ENCODE data around the gene CD19.
"Not testable (repeated sequence)": the region's sequence is repeated elsewhere in the genome, so short reads cannot be mapped to it uniquely, and the experiment has no call there.

The CD19 gene

DNA sequence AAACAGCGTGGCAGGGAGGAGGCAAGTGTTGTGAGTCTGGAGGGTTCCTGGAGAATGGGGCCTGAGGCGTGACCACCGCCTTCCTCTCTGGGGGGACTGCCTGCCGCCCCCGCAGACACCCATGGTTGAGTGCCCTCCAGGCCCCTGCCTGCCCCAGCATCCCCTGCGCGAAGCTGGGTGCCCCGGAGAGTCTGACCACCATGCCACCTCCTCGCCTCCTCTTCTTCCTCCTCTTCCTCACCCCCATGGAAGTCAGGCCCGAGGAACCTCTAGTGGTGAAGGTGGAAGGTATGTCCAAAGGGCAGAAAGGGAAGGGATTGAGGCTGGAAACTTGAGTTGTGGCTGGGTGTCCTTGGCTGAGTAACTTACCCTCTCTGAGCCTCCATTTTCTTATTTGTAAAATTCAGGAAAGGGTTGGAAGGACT lies at the start of gene CD19:
Gene CD19, plus strand, starts transcription at position 171 of the 425 bp plus-strand sequence. Its CDS starts 30 bp downstream, at position 201.
- DNase-seq = no peak

DNA sequence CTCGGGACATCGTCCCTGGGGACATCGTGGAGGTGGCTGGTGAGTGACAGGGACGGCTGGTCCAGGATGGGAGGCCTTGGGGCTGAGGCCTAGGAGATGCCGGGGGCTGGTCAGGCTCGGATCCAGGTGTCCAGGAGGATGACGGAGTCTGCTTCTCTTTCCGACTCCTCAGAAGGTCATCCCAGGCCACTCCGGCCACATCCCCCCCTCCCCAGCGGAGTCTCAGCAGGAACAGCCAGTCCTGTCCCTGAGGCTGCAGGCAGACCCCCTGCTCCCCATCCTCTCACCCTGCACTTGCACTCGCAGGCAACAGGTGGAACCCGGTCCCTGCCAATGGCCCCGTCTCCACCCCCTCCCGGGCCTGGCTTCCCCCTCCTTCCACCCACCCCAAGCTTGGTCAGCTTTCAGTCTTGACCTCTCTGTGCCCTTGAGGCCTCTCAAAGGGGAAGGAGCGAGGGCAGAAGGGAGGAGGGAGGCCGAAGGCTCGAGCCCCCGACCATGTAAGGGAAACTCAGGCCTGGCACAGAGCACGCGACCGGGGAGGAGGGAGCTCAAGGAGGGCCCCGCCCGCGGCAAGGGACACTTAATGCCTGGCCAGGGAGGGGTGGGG lies 49.1 kb upstream of the CD19 start:
- DNase-seq = no peak

DNA sequence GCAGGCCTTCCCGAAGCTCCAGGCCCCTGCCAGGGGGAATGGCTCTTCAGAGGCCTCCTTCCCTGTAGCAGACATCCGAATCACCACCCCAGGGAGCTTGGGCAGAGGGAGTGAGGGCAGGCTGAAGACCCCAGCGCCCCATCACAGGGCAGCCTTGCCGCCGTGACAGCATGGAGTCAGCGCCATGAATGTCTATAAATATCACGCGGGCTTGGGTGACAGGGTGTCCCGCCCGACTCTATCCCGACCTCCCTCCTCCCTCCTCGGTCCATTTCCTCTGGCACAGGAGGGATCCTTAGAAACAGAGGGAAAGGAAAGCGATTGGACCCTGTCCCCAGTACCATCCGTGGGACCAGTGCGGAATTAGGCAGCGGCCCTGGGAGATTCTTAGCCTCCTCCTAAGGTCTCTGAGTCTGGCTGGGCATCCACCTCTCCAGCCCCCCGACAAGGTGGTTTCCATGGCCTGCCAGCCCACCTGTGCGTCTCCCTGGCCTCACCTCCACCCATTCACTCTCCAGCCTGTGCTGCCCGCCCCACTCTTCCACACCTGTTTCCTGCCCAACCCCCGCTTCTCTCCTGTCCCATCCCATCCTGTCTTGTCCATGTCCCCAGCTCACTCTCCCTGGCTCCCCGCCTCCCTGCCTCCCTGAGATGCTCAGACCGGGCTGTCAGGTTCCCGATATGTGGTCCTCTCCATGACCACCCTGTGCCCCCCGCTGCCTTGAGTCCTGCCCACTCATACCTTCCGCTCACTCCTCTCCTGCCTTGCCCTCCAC lies 48.4 kb upstream of the CD19 start:
- DNase-seq = no peak

DNA sequence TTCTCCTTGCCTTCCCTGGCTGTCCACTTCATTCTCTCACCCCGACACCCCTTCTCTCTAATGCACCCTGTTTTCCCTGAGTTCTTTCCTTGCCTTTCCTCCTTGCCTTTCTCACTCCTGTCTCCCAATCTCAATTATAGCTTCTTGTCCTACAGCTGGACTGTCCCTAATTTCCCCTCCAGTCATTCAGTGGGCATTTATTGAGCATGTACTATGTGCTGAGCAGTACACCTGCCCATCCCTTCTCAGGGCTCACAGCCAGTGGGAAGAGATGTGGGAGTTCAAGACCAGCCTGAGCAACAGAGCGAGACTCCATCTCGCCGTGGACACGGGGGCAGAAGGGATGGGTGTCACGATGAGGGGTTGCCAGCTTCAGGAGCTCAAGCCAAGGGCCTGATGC lies 47.7 kb upstream of the CD19 start:
- no peak for DNase-seq

DNA sequence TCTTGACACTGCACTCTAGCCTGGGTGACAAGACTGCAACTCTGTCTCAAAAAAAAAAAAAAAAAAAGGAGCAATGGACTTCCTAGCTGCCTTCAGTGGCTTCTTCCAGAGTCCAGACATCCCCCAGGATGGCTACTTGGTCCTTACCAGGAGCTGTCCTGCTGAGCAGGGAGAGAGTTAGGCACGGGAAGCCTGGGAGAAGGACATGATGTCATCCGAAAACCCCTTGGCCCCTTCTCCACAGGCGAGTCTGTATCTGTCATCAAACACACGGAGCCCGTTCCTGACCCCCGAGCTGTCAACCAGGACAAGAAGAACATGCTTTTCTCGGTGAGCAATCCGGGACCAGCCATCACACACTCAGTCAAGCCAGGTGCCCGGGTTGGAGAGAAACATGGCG lies 44.8 kb upstream of the CD19 start:
- DNase-seq = no peak

DNA sequence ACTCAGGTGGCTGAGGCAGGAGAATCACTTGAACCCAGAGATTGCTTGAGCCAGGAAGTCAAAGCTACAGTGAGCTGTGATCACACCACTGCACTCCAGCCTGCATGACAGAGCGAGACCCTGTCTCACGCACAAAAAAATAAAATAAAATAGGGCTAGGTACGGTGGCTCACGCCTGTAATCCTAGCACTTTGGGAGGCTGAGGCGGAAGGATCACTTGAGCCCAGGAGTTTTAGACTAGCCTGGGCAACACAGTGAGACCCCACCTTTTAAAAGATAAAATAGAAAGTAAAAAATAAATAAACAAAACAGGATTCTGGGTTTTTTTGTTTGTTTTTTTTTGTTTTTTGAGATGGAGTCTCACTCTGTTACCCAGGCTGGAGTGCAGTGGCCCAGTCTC lies 41.4 kb upstream of the CD19 start:
- not testable (repeated sequence) for DNase-seq

DNA sequence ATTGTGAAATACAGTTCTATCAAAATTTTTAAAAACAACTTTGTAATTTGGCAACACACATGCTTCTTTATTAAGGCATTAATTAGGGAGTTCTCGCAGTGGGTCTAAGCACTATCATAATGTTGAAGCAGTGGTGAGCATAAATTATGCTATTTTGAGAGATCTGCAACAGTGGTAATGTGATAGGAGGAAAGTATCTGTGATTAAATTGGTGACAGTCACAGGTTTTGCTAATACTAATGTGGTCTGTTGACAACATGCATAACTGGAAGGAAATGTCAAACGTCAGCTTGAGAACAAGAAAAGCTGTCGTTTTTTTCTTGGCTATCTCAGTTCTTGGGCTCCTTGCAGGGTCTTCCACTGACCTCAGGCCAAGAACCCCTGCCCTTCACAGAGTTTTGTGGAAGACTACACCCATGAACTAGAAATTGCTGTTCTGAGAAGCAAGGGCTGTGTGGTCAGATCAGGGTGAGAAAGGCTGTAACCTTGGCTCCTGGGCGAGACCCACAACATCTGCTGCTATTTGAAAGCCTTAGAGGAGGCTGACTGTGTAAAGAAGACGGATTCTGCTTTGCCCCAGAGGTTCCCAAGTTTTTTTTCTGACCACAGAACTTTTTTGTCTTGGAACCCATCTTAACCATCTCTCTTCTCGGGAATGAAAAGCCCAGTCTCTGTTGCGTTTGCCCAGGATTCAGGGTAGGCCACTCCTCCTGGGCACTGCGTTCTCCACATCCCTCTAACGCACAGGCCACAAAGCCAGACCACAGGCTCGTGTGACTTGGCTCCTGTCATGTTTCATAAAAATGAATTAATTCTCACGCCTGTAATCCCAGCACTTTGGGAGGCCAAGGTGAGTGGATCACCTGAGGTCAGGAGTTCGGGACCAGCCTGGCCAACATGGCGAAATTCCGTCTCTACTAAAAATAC lies 39.5 kb upstream of the CD19 start:
- DNase-seq = no peak

DNA sequence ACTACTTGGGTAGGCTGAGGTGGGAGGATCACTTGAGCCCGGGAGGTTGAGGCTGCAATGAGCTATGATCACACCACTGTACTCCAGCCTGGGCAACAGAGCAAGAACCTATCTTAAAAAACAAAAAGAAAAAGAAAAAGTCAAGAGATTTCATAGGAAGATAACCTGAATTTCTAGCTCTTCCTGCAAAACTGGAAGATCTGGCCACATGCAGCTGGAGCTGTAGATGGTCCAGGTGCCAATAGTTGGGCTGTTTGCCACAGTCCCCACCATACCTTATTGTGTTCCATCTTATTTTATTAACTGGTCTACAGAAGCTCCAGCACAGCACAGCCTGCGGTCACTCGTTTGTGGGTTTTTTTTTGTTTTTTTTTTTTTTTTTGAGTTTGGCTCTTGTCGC lies 38.5 kb upstream of the CD19 start:
- no peak for DNase-seq

DNA sequence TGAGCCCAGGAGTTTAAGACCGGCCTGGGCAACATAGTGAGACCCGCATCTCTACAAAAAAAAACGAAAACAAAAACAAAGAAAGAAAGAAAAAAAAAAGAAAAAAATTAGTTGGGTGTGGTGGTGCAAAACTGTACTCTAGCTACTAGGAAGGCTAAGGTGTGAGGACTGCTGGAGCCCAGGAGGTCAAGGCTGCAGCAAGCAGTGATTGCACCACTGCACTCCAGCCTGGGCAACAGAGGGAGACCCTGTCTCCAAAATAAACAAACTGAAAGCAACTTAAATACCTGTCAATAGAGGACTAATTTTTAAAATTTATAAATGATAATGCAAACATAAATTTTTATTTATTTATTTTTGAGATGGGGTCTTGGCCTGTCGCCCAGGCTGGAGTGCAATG lies 36.2 kb upstream of the CD19 start:
- no peak for DNase-seq

DNA sequence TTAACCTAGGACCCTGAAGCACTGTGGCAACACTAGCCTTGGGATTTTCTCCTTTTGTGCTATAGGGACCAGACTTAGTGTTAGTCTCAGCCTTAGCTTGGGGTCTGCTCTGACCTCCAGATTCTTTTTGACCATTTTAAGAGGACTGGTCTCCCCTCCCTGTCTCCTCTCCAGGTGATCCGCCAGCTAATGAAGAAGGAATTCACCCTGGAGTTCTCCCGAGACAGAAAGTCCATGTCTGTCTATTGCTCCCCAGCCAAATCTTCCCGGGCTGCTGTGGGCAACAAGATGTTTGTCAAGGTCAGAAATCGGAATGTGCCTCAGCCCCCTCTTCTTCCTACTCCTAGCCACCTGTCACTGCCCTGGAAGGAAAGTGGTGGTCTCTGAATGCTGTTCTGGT lies 33.9 kb upstream of the CD19 start:
- DNase-seq = no peak

DNA sequence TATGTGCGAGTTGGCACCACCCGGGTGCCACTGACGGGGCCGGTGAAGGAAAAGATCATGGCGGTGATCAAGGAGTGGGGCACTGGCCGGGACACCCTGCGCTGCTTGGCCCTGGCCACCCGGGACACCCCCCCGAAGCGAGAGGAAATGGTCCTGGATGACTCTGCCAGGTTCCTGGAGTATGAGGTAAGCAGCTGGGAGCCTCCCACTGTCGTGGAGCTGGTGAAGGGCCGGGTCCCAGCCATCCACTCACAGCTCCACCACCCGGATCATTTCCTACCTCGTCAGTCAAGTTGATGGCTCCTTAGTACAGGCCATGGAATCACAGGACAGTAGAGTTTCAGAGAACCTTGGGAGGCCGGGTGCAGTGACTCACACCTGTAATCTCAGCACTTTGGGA lies 33.5 kb upstream of the CD19 start:
- DNase-seq = no peak

DNA sequence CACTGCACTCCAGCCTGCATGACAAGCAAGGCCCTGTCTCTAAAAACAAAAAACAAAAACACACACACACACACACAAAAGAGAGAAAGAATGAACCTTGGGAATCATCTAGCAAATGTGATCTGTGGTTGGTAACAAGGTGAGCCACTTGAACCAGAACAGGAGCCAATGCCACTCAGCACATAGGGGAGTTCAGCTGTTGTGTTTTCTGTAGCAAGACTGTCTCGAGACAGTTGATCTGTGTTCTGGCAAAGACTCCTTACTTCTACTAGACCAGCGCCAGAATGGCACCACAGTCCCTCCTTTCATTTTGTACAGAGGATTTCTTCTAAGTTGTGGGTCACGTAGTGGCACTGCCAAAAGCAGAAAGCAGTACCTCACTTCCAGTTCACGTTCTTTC lies 32.8 kb upstream of the CD19 start:
- no peak for DNase-seq

DNA sequence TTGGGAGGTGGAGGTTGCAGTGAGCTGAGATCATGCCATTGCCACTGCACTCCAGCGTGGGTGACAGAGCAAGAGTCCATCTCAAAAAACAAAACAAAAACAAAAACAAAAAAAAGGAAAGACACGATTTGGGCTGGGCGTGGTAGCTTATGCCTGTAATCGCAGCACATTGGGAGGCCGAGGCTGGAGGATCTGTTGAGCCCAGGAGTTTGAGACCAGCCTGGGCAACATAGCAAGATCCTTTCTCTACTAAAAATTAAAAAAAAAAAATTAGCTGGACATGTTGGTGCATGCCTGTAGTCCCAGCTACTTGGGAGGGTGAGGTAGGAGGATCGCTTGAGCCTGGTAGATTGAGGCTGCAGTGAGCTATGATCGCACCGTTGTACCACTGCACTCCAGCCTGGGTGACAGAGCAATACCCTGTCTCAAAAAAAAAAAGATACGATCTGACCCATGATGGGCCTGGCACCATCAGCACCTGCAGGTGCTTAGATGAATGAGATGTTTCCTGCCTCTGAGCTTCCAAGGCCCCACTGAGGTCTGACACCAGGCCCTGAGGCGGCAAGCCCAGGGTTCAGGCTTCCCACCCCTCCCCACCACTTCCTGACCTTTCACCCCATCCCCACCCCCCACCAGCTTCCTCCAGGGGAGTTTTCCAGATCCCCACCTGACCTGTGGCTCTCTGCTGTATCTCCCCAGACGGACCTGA lies 31.7 kb upstream of the CD19 start:
- DNase-seq = no peak

DNA sequence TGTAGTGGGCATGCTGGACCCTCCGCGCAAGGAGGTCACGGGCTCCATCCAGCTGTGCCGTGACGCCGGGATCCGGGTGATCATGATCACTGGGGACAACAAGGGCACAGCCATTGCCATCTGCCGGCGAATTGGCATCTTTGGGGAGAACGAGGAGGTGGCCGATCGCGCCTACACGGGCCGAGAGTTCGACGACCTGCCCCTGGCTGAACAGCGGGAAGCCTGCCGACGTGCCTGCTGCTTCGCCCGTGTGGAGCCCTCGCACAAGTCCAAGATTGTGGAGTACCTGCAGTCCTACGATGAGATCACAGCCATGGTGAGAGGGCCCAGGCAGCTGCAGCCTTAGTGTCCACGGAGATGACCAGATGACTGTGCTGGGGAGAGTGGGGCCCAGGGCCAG lies 31.2 kb upstream of the CD19 start:
- DNase-seq = no peak

DNA sequence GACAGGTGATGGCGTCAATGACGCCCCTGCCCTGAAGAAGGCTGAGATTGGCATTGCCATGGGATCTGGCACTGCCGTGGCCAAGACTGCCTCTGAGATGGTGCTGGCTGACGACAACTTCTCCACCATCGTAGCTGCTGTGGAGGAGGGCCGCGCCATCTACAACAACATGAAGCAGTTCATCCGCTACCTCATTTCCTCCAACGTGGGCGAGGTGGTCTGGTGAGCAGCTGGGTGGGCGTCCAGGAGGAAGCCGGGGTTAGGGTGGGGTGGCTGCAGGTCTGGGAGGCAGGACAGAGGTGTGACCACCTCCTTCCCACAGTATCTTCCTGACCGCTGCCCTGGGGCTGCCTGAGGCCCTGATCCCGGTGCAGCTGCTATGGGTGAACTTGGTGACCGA lies 29.9 kb upstream of the CD19 start:
- no peak for DNase-seq

DNA sequence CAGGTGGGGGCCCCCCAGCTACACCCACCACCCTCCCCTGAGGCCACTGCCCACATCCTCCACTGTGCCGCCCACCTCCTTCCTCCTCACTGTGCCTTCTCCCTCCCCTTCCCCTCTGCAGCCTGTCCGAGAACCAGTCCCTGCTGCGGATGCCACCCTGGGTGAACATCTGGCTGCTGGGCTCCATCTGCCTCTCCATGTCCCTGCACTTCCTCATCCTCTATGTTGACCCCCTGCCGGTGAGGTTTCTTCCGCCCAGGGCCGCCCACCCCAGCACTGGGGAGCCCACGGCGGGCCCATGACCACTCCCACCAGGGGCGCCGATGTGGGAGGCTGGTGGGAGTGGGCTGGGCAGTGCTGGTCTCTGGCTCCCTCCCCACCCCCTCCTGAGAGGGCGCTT lies 28.9 kb upstream of the CD19 start:
- no peak for DNase-seq

DNA sequence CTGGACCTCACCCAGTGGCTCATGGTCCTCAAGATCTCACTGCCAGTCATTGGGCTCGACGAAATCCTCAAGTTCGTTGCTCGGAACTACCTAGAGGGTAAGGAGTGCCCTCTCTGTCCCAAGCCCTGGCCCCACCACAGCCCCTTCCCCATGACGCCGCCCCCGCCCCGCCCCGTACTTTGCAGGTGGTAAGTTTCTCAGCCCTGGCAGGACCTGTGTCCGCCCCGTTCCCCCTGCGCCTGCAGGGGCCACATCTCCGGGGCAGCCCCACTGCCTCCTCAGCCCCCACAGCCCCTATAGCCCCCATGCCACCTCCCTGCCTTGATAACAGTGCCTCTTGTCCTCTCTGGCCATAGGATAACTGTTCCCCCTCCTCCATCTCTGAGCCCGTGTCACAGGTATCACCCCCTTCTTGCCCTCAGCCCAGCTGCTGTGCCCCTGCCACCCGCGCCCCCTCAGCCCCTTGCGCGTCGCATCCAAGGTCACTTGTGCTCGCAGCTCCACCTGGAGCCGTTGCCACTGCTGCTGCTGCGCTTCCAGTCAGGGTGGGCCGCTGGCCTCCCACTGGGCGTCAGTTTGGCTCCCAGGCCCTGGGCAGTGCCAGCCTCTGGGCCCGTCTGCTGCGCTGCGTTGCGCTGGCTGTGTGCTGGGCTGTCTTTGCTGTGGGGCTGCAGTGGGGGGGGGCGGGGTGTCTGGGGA lies 28.3 kb upstream of the CD19 start:
- no peak for DNase-seq

DNA sequence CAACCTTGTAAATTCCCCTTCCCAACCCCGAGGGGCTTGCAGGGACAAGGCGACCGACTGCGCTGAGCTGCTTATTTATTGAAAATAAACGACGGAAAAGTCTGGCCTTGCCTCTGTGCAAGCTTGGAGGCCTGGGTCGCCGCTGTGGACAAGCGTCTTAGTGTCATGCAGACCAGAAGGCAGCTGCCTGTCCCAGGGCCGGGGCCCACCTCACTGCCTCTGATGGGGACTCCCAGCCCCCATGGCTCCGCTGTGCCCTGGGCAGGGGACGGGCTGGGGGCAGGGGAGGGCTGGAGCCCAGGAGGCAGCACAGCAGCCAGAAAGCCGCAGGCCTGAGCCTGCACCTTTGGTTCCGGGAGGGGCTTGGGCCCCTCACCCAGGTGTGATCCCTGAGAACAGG lies 27.4 kb upstream of the CD19 start:
- no peak for DNase-seq

DNA sequence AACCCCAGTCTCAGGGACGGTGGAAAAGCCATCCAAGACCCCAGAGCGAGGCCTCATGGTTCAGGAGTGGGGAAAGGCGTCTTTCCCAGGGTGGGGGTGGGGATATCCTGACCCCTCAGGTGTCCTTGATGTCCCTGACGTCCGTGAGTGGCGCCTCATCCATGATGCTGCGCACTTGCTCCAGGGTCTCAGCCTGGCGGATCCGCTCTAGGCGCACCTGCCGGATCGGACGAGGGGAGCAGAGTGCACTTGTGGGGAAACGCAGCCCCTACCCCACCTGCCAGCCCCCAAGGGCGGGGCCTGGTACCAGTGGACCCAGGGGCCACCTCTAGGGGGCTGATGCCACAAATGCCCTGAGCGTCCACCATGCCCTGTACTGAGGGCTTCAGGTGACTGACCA lies 26.9 kb upstream of the CD19 start:
- DNase-seq = no peak

DNA sequence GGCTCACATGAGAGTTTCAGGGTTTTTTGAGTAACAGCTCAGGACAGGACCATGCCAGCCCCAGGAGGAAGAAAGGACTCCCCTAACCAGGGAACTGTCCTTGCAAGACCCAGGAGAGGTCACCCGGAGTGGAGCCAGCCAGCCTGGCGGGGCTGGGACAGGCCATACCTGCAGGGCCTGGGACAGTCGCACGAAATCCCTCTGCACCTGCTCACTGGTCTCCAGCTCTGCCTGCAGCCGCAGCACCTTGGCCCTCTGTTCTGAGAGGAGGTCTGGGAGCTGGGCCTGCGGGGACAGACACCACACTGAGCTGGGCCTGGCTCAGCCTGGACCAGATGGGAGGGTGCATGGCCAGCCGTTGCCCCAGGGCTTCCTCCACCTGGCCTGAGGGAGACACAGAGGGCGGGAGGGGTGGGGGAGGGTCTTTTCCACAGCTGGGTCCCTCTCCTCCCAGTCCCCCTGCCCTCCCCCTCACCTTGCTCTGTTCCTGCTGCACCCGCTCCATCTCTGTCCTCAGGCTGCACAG lies 26.5 kb upstream of the CD19 start:
- no peak for DNase-seq

DNA sequence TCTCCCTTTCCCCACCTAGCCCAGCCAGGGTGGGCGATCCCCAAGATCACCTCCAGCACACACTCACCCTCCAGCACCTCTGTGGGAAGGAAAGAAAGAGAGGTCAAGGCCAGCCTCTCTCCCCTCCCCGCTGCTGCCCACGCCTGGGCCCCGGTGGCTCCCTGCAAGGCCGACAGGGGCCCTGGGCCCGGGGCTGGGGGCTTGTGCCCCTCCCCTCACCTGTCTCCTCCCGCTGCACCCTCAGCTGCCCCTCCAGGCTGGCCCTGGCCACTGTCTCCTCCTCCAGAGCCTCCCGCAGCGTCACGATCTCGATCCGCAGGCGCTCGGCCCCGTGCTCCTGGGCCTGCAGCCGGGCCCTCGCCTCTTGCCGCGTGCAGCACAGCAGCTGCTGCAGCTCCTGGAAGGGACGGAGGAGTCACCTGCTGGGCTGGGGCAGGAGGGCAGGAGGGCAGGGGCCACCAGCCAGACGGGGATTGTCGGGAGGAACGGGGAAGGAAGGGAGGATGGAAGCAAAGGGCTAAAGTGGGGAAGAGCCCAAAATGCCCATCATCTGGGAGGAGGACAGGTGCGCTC lies 25.9 kb upstream of the CD19 start:
- DNase-seq = no peak
